KOPT-K1 (cell line): ENCODE measurements around the gene TMEM62.
"Not testable (repeated sequence)": the region's sequence is repeated elsewhere in the genome, so short reads cannot be mapped to it uniquely, and the experiment has no call there.

Source experiments
- H3K27ac ChIP-seq: fragments of 200-600 bp; sonication (generic); 2 replicates; pipeline ENCODE4 v1.5.1; 2016; ENCODE audit warnings: antibody characterized with exemption, mild to moderate bottlenecking, low read depth, low read length; ENCODE audit not compliant: poor library complexity, severe bottlenecking
- H3K36me3 ChIP-seq: fragments of 200-600 bp; sonication (generic); 2 replicates; pipeline ENCODE4 v1.5.1; 2017; ENCODE audit warnings: antibody characterized with exemption, mild to moderate bottlenecking, low read length, moderate library complexity; ENCODE audit not compliant: insufficient read depth
- H3K9me3 ChIP-seq: fragments of 200-600 bp; sonication (generic); 2 replicates; pipeline ENCODE4 v1.5.1; 2017; ENCODE audit warnings: antibody characterized with exemption, low read length, mild to moderate bottlenecking; ENCODE audit not compliant: insufficient read depth, poor library complexity, severe bottlenecking

Gene TMEM62

GRCh38 chr15:43219929-43220928 lies 86.8 kb downstream of the TMEM62 start:
- Histone ChIP-seq H3K27ac (no peak overlapping the region), H3K9me3 (no peaks in the 10 kb centered on the region), H3K36me3 (no peaks in the 10 kb centered on the region)

DNA sequence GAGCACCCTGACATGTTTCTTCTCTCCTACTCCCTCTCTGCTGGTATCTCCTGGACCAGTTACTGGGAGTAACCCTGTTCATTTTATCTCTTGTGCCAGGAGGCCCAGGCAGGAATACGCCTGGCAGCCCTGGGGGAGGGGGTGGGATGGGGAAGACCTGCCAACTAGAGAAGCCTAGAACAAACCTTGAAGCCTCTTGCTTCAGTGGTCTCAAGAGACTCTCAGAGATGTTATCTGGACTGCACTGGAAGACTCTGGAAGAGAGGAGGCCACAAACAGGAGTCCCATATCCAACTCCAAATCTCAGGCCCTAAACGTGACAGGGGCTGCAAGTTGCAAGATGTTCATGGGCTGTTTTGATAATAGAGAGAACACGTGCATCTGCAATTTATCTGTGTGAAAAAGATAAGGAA lies 87.6 kb downstream of the TMEM62 start, which contains the start of gene EPB42:
TSS of gene EPB42 (minus strand) at position 28 of the 413 bp plus-strand sequence. CDS start 193 bp downstream, outside the sequence.
- no peak within 1 kb of the TSS for H3K27ac ChIP-seq
- H3K36me3 ChIP-seq: no peaks in the 10 kb centered on the region
- no peaks in the 10 kb centered on the region for H3K9me3 ChIP-seq

GRCh38 chr15:43221422-43221821 lies 88.0 kb downstream of the TMEM62 start:
- Histone ChIP-seq H3K9me3 (no peaks in the 10 kb centered on the region), H3K36me3 (no peaks in the 10 kb centered on the region), H3K27ac (no peak overlapping the region)

DNA sequence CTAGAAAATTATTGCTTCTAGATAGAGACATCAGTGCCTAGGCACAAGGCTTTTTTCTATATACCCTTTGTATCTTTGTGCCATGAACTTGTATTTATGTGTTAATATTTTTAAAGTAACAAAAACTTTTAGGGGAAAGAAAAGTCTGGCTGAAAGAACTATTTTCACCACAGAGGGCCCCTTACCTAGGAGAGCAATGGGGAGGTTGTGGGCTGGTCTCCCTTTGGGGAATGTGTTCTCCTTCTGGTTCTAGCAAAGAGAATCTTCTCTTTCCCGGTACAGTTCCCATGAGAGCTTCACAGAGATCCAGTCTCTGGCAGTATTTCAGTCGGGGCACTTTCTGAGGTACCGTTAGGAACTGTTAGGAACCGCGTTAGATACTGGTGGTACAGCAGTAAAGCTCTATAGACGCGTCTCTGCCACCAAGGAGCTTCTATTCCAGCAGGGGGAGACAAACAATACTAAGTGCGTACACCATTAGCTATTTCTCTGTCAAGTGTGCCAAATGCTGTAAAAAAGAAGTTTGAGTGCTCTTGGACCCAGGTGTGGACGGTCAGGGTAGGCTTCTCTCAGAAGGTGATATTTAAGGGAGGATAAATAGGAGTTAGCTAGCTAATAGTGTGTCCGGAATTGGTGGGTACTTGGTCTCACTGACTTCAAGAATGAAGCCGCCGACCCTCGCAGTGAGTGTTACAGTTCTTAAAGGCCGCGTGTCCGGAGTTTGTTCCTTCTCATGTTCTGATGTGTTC lies 92.0 kb downstream of the TMEM62 start:
- Histone ChIP-seq H3K27ac (no peak overlapping the region), H3K36me3 (no peaks in the 10 kb centered on the region), H3K9me3 (no peaks in the 10 kb centered on the region)

- not testable (repeated sequence) for H3K27ac ChIP-seq, H3K9me3 ChIP-seq, H3K36me3 ChIP-seq
Measured at GRCh38 chr15:43225950-43226255, 92.5 kb downstream of the TMEM62 start.

- H3K9me3 ChIP-seq: no peaks in the 10 kb centered on the region
- no peak overlapping the region for H3K27ac ChIP-seq
- no peaks in the 10 kb centered on the region for H3K36me3 ChIP-seq
Measured at GRCh38 chr15:43226436-43227305, 93.3 kb downstream of the TMEM62 start.

- Histone ChIP-seq H3K9me3 (no peaks in the 10 kb centered on the region), H3K36me3 (no peaks in the 10 kb centered on the region), H3K27ac (no peak overlapping the region)
Measured at GRCh38 chr15:43229977-43230376, 96.6 kb downstream of the TMEM62 start.

DNA sequence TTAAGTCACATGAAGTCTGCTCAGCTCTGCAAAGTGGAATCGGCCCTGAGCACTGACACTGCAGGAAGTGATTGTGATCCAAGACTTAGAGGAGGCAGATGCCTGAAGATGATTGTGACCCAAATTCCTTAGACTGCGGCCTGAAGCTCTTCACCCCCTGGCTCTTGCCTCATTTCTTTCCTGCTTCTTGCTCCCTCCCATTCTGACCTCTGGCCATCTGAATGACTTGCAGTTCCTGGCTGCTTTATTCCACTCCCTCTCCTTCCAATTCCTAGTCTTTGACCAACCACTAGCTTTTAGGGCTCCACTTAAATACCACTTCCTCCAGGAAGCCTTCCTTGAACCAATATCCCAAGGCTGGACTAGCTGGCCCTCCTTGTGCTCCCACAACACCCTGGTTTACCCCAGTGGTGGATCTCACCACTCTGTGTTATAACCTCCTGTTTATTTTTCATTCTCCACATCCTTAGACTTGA lies 97.3 kb downstream of the TMEM62 start:
- H3K9me3 ChIP-seq: no peaks in the 10 kb centered on the region
- H3K27ac ChIP-seq: no peak overlapping the region
- H3K36me3 ChIP-seq: no peaks in the 10 kb centered on the region

GRCh38 chr15:43232289-43232874 lies 99.0 kb downstream of the TMEM62 start:
- Histone ChIP-seq H3K27ac (no peak overlapping the region), H3K9me3 (no peaks in the 10 kb centered on the region)

More at GRCh38 chr15:43232289-43232874, 99.0 kb downstream of the TMEM62 start:
- no peaks in the 10 kb centered on the region for H3K36me3 ChIP-seq
